ENCODE results near the gene PARVB.

- TF ChIP-seq CTCF (conservative IDR thresholded peaks at IDR 0.05; ENCODE audit: low read depth, low read length) (no peak), EZH2phosphoT487 (IDR thresholded peaks at IDR 0.05; ENCODE audit: borderline replicate concordance, low read length) (no peak), EZH2 (IDR thresholded peaks at IDR 0.05; ENCODE audit: low read length, unreplicated experiment) (no peak)
Observed at GRCh38 chr22:44042249-44043218, 18.4 kb downstream of the PARVB start.

Measured in PC-3 (cell line).